Eye (tissue), 1 donor: ENCODE results near the gene PBRM1.

Experiments
- DNase-seq: peaks from one replicate; pipeline ENCODE4 v3.0.0-alpha.2; 2015

PBRM1 gene

DNA sequence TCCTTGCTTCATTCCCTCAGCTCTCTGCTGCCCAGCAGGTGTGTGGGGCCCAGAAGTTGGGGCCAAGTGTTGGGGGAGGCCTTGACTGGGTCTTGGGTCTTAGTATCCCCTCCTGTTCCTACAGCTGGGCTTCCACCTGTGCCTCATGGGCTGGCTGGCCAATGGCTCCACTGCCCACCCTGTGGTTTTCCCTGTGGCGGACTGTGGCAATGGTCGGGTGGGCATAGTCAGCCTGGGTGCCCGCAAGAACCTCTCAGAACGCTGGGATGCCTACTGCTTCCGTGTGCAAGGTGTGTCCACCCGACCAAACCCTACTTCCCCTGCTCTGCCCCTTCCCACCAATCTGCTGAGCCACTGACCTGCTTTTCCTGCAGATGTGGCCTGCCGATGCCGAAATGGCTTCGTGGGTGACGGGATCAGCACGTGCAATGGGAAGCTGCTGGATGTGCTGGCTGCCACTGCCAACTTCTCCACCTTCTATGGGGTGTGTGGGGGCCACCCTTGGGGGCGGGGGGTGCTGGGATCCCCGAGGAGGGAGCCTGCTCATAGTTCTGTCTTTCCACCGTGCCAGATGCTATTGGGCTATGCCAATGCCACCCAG is 163.0 kb downstream of the PBRM1 start:
- no peak for DNase-seq

DNA sequence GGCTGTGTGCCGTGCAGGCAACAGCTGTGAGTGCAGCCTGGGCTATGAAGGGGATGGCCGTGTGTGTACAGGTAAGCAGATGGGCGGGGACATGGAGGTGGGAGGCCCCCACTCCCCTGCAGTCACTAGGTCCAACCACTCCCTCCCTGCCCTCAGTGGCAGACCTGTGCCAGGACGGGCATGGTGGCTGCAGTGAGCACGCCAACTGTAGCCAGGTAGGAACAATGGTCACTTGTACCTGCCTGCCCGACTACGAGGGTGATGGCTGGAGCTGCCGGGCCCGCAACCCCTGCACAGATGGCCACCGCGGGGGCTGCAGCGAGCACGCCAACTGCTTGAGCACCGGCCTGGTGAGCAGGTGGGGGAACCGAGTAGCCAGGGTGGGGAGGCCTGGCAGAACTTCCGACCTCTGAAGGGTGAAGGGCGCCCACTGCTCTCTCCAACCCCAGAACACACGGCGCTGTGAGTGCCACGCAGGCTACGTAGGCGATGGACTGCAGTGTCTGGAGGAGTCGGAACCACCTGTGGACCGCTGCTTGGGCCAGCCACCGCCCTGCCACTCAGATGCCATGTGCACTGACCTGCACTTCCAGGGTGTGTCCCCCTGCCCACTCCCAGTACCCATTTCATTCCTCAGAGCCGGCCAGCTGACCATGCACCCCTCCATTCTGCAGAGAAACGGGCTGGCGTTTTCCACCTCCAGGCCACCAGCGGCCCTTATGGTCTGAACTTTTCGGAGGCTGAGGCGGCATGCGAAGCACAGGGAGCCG is 163.6 kb downstream of the PBRM1 start:
- DNase-seq = no peak

DNA sequence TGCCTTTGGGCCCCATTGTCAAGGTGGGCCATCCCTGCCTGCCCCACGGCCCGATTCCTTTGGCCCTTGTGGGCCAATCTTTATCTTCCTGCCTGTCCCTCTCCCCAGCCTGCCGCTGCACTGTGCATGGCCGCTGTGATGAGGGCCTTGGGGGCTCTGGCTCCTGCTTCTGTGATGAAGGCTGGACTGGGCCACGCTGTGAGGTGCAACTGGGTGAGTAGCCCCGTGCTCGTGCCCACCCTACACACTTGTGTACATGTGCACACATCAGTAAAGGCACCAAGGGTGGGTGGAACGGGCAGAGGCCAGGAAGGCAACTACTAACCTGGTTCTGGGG is 164.3 kb downstream of the PBRM1 start:
- no peak for DNase-seq

DNA sequence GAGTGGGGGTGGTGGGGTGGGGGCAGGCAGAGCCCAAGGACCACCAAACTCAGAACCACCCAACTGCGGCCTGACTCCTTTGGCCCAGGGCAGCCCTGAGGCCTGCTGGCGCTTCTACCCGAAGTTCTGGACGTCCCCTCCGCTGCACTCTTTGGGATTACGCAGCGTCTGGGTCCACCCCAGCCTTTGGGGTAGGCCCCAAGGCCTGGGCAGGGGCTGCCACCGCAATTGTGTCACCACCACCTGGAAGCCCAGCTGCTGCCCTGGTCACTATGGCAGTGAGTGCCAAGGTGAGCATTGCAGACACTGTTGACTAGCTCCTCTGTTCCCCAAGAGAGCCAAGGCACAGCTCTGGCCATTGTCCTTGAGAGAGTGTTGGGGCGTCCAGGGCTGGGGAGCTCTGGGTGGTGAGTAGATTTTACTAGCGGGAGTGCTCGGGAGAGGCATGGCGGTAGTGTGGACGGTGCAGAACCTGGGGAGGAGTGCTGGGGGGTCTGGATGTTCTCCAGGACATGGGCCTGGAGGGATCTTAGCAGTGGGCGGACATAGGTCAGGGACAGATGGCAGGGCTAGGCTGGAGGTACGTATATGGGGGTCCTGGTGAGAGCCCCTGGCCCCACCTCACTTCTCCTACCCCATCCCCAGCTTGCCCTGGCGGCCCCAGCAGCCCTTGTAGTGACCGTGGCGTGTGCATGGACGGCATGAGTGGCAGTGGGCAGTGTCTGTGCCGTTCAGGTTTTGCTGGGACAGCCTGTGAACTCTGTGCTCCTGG is 164.8 kb downstream of the PBRM1 start:
- no peak for DNase-seq

DNA sequence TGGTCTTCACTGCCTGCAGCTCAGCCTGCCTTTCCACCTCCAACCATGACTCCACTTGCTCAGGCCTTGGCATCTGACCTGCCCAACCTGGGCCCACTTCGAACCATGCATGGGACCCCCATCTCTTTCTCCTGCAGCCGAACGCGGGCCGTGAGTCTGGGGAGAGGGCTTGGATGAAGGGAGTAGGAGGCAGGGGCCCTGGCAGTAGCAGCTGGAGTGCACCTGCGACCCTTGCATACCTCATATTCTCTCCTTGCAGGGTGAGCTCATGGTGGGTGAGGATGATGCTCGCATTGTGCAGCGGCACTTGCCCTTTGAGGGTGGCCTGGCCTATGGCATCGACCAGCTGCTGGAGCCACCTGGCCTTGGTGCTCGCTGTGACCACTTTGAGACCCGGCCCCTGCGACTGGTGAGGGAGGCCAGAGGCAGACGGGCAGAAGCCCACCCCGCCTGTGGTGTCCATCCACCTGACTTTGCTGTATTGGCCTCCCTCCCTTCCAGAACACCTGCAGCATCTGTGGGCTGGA is 165.5 kb downstream of the PBRM1 start:
- no peak for DNase-seq

DNA sequence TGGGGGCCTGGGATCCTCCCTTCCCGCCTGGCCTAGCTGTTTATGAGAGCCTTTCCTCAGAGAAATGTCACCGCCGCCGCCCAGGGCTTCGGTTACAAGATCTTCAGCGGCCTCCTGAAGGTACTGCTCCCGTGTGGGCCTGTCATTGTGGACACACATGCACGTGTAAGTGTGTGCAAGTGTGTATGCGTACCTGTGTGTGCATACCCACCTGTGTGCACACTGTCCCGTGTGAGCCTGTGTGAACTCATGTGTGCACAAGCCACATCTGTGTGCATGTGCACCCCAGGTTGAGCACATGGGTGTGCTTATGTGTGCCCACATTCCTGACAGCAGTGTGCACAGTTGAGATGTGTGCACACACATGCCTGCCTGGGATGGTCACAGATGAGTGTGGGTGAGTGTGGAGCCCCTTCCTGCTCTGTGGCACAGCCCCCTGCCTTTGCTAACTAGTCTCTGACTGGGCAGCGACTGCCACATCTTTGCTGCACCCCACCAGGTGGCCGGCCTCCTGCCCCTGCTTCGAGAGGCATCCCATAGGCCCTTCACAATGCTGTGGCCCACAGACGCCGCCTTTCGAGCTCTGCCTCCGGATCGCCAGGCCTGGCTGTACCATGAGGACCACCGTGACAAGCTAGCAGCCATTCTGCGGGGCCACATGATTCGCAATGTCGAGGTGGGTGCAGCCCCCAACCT is 166.1 kb downstream of the PBRM1 start:
- DNase-seq = no peak

DNA sequence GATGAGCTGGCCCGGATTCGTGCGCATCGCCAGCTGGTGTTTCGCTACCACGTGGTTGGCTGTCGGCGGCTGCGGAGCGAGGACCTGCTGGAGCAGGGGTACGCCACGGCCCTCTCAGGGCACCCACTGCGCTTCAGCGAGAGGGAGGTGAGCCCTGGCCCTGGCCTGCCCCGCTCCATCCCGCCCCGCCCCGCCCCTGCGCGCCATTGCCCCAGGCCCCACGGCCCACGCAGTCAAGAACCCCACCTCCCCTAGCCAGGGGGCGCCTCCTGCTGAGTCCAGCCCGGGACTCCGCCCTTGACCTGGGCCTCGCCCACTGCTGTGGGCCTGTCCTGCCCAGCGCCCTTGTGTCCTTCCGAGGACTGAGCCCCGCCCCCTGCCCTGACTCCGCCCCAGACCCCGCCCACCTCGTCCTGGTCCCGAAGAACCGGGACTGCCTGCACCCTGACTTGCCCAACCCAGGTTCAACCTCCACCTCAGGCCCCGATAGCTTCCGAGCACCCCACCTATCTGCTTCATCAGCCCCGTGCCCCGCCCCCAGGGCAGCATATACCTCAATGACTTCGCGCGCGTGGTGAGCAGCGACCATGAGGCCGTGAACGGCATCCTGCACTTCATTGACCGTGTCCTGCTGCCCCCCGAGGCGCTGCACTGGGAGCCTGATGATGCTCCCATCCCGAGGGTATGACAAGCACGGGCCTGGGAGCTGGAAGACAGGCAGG is 166.8 kb downstream of the PBRM1 start:
- peak; percentile 51 for DNase-seq

DNA sequence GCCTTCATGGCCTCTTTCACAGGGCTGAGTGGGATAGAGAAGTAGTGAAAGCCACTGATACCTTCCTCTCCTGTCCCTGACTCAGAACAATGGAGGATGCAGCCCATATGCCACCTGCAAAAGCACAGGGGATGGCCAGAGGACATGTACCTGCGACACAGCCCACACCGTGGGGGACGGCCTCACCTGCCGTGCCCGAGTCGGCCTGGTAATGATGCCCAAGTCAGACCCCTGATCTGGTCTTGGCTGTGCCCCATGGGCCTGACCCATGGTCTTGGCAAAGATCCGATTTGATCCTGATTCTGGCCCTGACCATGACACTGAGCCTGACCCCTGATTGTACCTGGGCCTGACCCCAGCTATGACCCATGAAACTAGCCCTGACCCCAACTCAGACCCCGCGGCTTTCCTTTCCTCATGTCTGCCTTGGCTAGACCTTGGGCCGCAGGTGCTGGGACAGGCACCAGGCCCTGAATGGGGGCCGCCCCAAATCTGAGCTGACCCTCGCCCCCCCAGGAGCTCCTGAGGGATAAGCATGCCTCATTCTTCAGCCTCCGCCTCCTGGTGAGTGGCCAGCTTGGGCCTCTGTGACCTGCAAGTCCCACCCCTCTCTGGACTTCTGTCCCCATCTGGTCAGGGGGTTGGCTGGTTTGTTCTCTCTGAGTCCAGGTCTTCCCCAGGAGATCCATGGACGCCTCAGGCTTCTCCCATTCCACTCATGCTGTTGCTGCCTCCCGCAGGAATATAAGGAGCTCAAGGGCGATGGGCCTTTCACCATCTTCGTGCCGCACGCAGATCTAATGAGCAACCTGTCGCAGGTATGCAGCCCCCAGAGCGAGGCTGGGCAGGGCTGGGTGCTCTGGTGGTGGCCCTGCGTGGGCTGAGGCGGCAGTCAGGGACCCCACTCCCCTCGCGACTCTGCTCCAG is 167.7 kb downstream of the PBRM1 start:
- DNase-seq = no peak

DNA sequence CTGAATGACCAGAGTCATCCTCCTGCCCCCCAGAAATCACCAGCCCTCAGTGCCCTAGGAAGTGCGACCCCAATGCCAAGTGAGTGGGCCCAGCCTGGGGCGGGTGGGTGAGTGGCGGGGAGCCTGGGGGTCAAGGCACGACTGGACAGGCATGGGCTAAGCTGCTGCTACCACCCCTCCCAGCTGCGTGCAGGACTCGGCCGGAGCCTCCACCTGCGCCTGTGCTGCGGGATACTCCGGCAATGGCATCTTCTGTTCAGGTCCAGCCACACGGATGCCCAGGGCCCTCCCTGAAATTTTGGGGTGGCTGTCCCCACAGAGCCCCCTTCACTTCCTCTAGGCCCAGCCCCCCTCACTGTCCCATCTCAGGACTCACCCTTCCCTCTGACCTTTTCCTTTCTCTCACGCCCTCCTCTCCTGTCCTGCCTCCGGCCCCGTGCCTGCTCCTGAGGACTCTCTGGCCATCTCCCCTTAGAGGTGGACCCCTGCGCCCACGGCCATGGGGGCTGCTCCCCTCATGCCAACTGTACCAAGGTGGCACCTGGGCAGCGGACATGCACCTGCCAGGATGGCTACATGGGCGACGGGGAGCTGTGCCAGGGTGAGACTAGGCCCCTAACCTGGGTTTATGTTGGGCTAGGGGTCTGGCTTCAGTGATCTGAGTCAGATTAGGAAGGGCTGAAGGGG is 169.1 kb downstream of the PBRM1 start:
- DNase-seq = no peak

DNA sequence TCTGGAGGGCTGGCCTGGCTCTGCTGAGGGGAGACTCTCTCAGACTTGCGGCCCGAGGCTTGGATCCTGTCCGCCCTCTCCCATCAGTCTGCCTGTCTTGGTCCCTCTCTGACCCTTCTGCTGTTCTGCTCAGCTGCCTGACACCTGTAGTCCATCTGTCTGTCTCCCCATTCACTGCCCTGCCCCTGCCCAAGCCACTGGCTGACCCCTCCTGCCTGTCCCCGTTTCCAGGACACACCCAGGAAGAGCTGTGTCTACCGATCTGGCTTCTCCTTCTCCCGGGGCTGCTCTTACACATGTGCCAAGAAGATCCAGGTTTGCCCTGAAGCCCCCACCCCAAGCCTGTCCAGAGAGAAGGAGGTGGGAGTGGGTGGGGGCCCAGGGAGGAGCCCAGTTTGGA is 170.5 kb downstream of the PBRM1 start:
- DNase-seq = no peak

DNA sequence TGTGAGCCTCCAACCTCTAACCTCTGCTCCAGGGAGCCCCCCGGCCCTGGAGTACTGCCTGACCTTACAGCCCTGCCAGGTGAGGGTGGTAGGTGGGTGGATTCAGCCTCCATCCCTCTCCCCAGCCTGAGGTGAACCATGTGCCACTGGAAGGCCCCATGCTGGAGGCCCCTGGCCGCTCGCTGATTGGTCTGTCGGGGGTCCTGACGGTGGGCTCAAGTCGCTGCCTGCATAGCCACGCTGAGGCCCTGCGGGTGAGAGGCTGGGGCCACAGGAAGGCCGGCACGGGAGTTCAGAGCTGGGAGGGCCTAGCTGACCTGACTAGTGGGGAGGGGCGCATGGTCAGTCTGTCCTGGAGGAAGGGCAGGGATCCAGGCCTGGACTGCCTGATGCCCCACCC is 171.1 kb downstream of the PBRM1 start:
- no peak for DNase-seq

DNA sequence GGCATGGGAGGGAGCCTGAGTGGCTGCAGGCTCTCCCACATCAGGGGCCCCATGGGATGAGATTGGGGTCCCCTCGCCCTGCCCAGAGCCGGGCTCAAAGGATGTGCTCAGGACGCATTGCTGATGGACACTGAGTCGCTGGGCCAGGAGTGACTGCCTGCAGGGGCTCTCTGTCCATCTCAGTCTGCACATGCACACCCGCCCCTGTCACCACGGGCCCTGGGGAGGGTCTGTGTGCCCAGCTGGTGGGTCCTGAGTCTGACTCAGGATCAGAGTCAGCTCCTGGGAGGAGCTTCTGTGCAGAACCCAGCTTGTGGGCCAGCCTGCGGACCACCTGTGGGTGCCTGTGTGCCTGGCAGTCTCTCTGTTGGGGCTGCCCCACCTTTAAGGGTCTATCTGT is 172.4 kb downstream of the PBRM1 start:
- no peak for DNase-seq

DNA sequence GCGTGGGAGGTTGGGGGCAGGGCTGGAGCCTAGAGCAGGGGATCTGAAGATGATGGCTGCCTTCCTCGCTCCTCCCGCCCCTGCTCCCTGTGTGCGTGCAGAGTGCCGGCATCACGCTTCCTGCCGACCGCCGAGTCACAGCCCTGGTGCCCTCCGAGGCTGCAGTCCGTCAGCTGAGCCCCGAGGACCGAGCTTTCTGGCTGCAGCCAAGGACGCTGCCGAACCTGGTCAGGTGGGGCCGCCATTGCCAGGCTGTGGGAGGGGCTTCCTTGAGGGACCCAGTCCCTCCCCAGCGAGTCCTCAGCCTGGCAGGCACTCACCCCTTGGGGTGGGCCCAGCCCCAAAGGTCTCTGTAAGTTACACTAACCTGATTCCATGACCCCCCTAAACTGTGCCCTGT is 173.0 kb downstream of the PBRM1 start:
- no peak for DNase-seq

DNA sequence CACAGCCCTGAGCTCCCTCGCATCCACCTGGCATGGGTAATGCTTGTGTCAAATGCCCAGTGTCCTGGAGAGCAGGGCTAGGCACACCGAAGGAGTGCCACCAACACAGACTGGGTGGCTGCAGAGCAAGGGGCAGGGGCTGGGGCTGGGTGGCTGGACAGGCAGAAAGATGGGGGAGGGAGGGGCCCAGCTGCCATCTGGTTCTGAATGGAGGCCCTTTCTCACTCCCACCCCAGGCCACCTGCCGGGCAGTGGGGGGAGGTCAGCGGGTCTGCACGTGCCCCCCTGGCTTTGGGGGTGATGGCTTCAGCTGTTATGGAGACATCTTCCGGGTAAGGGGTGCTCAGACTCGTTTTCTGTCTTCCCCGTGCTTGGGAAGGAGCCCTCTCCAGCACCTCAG is 173.6 kb downstream of the PBRM1 start:
- no peak for DNase-seq

DNA sequence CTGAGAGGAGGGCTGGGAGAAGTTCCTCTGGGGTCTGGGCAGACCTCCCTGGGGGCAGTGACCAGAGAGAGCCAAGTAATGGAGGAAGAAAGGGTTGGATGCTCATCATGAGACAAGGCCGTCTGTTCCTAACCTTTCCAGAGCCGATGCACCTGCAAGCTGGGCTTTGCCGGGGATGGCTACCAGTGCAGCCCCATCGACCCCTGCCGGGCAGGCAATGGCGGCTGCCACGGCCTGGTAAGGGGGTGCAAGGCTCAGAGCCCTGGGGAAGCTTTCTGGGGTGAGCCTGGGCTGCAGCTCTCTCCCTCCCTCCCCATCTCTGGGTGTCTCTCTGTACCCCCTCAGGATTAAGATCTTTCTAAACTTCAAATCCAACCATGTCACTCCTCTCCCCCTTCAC is 174.2 kb downstream of the PBRM1 start:
- no peak for DNase-seq

DNA sequence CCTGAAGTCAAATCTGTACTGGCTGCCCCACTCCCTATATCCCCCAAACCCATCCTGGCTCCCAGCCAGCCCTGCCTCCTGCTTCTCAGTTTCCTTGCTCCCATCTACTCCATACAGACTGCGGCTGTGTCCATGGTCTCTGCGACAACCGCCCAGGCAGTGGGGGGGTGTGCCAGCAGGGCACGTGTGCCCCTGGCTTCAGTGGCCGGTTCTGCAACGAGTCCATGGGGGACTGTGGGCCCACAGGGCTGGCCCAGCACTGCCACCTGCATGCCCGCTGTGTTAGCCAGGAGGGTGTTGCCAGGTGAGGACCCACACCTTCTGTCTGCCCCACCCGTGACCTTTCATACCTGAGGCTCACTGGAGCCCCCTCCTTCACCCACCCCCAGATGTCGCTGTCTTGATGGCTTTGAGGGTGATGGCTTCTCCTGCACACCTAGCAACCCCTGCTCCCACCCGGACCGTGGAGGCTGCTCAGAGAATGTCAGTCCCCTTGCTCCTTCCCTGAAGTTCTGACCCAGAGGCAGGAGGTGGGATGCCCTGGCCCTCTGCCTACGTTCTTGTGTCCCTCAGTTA is 175.9 kb downstream of the PBRM1 start:
- DNase-seq = no peak

DNA sequence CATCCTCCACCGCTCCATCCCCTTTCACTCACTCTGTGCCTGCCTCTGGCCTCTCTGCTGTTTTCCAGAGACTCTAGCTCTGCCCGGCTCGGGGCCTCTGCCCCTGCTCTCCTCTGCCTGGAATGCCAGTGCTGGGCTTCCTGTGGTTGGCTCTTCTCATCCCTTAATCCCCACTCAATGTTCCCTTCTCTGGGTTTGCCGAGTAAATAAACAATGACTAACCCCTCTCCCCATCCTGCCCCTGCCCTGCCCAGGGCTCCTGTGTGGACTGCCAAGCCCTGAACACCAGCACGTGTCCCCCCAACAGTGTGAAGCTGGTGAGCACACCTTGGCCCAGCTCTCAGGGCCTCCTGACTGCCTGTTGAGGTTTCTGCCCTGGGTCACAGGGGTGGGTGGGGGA is 178.4 kb downstream of the PBRM1 start:
- DNase-seq = no peak

DNA sequence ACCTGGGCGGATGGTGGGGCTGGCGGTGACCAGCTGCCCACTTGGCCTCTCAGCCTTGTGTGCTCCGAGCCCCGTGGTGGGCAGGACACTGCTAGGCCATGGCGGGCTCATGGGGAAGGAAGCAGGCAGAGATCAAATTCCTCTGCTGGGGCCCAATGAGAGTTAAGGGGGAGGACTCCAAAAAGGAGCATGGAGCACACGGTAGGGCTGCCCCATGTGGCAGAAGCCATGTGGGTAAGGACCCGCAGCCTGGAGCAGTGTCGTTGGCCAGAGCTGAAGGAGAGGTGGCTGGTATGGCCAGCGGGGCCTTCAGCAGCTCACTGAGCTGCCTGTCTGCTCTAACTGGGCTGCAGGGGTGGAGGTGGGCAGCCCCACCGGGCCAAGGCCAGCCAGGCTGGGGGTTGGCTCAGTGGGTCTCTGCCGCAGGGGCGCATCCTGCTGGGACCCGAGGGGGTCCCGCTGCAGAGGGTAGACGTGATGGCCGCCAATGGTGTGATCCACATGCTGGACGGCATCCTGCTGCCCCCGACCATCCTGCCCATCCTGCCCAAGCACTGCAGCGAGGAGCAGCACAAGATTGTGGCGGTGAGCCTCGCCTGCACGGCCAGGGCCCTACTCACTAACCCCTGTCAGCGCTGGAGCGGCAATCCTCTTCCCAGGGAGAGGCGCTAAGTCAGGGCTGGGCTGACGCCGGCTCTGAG is 179.3 kb downstream of the PBRM1 start:
- DNase-seq = no peak

DNA sequence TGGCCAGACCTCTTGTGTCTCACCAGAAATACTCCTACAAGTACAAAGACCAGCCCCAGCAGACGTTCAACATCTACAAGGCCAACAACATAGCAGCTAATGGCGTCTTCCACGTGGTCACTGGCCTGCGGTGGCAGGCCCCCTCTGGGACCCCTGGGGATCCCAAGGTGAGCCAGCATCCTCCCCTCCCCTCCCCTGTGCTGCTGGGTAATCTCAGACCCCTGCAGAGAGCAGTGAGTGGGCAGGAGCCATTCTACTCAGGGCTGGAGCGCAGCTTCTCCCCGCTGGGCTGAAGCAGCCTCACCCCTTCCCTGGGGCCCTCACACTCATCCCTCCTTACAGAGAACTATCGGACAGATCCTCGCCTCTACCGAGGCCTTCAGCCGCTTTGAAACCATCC is 180.7 kb downstream of the PBRM1 start:
- DNase-seq = no peak
